HEK293 (cell line): ENCODE measurements around the gene WAPL.
"Not testable (repeated sequence)": the region's sequence is repeated elsewhere in the genome, so short reads cannot be mapped to it uniquely, and the experiment has no call there.

Experiments
- CTCF ChIA-PET: fragments of 350-600 bp; formaldehyde crosslinking; extraction: SDS; loops from one replicate; lab custom pipeline; 2021; ENCODE audit warnings: antibody characterized with exemption; lab: Yijun Ruan, JAX
- POLR2A ChIA-PET: fragments of 300-600 bp; formaldehyde crosslinking; extraction: SDS; loops from one replicate; lab custom pipeline; 2020; ENCODE audit warnings: antibody characterized with exemption, inconsistent platforms; lab: Yijun Ruan, JAX
- H3K27ac ChIP-seq: fragments of 200-500 bp; sonication (Bioruptor generic); 2 replicates; pipeline ENCODE4 v1.5.1; 2014; ENCODE audit warnings: low read depth, low read length, control low read depth, inconsistent platforms; ENCODE audit errors: extremely low read depth
- H3K36me3 ChIP-seq, 2 experiments: fragments of 200-500 bp in 1 of 2; sonication (Bioruptor generic) in 1 of 2; 1 replicate in 1 of 2; 2 replicates in 1 of 2; pipeline ENCODE4 v1.5.1; 2014 to 2017; ENCODE audit warnings: inconsistent platforms in 2 of 2, low read length in 2 of 2; ENCODE audit not compliant: control insufficient read depth in 2 of 2, insufficient read depth in 1 of 2
- H3K4me1 ChIP-seq: fragments of 200-500 bp; sonication (Bioruptor generic); 2 replicates; pipeline ENCODE4 v1.5.1; 2014; ENCODE audit warnings: mild to moderate bottlenecking, low read length, inconsistent platforms; ENCODE audit not compliant: control insufficient read depth, insufficient read depth
- H3K4me3 ChIP-seq: 2 replicates; pipeline ENCODE4 v1.5.1; 2011; ENCODE audit warnings: low read depth, mild to moderate bottlenecking, control low read depth, low read length, moderate library complexity
- H3K9me3 ChIP-seq: fragments of 200-500 bp; sonication (Bioruptor generic); 2 replicates; pipeline ENCODE4 v1.5.1; 2014; ENCODE audit warnings: low read depth, low read length, inconsistent platforms; ENCODE audit not compliant: control insufficient read depth, insufficient read depth
- BCL11B ChIP-seq: fragments of 450-650 bp; formaldehyde crosslinking; IDR thresholded peaks from 2 replicates; pipeline ENCODE4 v1.5.1; 2016; ENCODE audit warnings: low read depth, missing biosample characterization, missing genetic modification characterization
- GLIS2 ChIP-seq: fragments of 450-650 bp; formaldehyde crosslinking; IDR thresholded peaks from 2 replicates; pipeline ENCODE4 v1.5.1; 2016; ENCODE audit warnings: missing biosample characterization, missing genetic modification characterization
- KLF7 ChIP-seq: fragments of 450-650 bp; formaldehyde crosslinking; IDR thresholded peaks from 2 replicates; pipeline ENCODE4 v1.5.1; 2016; ENCODE audit warnings: missing biosample characterization, missing genetic modification characterization, borderline replicate concordance
- KLF9 ChIP-seq: fragments of 450-650 bp; formaldehyde crosslinking; IDR thresholded peaks from 2 replicates; pipeline ENCODE4 v1.5.1; 2016; ENCODE audit warnings: missing biosample characterization, missing genetic modification characterization, low read depth
- TCF7L2 ChIP-seq: IDR thresholded peaks from 2 replicates; pipeline ENCODE4 v1.6.1; 2011; ENCODE audit warnings: low read depth, mild to moderate bottlenecking, inconsistent platforms, low read length, moderate library complexity, borderline replicate concordance
- ZNF112 ChIP-seq: fragments of 450-650 bp; formaldehyde crosslinking; IDR thresholded peaks from 2 replicates; pipeline ENCODE4 v1.5.0; 2017; ENCODE audit warnings: missing biosample characterization, missing genetic modification characterization
- ZNF132 ChIP-seq: fragments of 450-650 bp; formaldehyde crosslinking; IDR thresholded peaks from 2 replicates; pipeline ENCODE4 v1.5.1; 2017; ENCODE audit warnings: missing biosample characterization, missing genetic modification characterization, borderline replicate concordance
- ZNF175 ChIP-seq: fragments of 450-650 bp; formaldehyde crosslinking; IDR thresholded peaks from 2 replicates; pipeline ENCODE4 v1.5.1; 2016; ENCODE audit warnings: missing biosample characterization, missing genetic modification characterization
- ZNF18 ChIP-seq: fragments of 450-650 bp; formaldehyde crosslinking; IDR thresholded peaks from 2 replicates; pipeline ENCODE4 v1.5.1; 2016; ENCODE audit warnings: missing biosample characterization, missing genetic modification characterization
- ZNF280D ChIP-seq: fragments of 450-650 bp; formaldehyde crosslinking; IDR thresholded peaks from 2 replicates; pipeline ENCODE4 v1.5.1; 2016; ENCODE audit warnings: missing biosample characterization, missing genetic modification characterization
- ZNF354C ChIP-seq: fragments of 450-650 bp; formaldehyde crosslinking; IDR thresholded peaks from 2 replicates; pipeline ENCODE4 v1.5.1; 2016; ENCODE audit warnings: missing biosample characterization, missing genetic modification characterization, low read depth, borderline replicate concordance
- ZNF580 ChIP-seq: fragments of 450-650 bp; formaldehyde crosslinking; IDR thresholded peaks from 2 replicates; pipeline ENCODE4 v1.5.1; 2016; ENCODE audit warnings: missing biosample characterization, missing genetic modification characterization
- ZNF654 ChIP-seq: fragments of 450-650 bp; formaldehyde crosslinking; IDR thresholded peaks from 2 replicates; pipeline ENCODE4 v1.5.1; 2016; ENCODE audit warnings: low read depth, missing biosample characterization, missing genetic modification characterization
- ZNF785 ChIP-seq: fragments of 450-650 bp; formaldehyde crosslinking; IDR thresholded peaks from 2 replicates; pipeline ENCODE4 v1.5.1; 2016; ENCODE audit warnings: missing biosample characterization, missing genetic modification characterization
- ZSCAN16 ChIP-seq: fragments of 450-650 bp; formaldehyde crosslinking; IDR thresholded peaks from 2 replicates; pipeline ENCODE4 v1.5.1; 2016; ENCODE audit warnings: missing biosample characterization, missing genetic modification characterization
- ZSCAN4 ChIP-seq: fragments of 450-650 bp; formaldehyde crosslinking; IDR thresholded peaks from 2 replicates; pipeline ENCODE4 v1.5.1; 2017; ENCODE audit warnings: missing biosample characterization, missing genetic modification characterization

WAPL gene

DNA sequence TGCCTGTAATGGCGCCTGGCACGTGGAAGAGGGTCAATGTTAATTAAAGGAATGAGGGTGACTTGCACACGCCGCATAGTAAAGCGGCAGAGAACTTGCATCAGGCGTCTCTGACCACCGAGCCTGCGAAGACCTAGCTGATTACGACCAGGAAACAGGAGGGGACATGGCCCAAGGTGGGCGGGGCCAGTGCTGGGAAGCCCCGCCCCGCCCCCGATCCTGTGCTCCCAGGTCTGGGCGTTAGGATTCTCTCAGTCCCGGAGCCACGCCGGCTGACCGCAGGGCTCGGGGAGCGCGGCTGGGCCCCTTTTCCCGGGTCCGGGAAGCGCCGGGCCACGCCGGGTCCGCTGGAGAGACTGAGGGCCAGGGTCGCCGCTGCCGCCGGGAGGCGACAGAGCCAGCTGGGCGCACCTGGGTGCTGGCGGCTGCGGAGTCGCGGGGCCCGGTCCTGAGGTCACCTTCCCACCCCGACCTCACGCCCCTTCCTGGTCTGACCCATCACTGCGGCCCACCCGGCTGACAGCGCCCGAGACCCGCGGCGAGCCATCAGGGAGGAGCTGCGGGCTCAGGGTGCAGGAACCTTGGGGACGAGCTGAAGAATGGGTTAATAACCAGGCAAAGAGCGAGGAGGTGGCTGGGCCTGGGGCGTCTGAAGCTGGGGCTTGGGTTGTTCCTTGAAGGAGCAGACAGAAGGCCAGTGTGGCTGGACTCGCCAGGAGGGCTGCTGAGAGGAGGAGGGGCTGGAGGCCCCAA, 132.0 kb downstream of the WAPL start:
- Histone ChIP-seq H3K27ac (no peak overlapping the region), H3K4me1 (no peaks in the 10 kb centered on the region), H3K9me3 (no peaks in the 10 kb centered on the region), H3K4me3 (no peak overlapping the region), H3K36me3 (no peaks in the 10 kb centered on the region)
- TF ChIP-seq BCL11B (tag by site-specific recombination): no peak
- no peak for TF ChIP-seq ZNF112
- no peak for TF ChIP-seq ZSCAN4
- TF ChIP-seq KLF9 (tag by site-specific recombination): no peak
- no peak for TF ChIP-seq ZNF280D
- no peak for TF ChIP-seq KLF7
- TF ChIP-seq ZSCAN16 (tag by site-specific recombination): no peak
- TF ChIP-seq ZNF18: no peak
- no peak for TF ChIP-seq ZNF654 (tag by site-specific recombination)
- TF ChIP-seq ZNF132 (tag by site-specific recombination): no peak
- TF ChIP-seq TCF7L2: no peak
- TF ChIP-seq ZNF580 (tag by site-specific recombination): no peak
- TF ChIP-seq ZNF785 (tag by site-specific recombination): no peak
- TF ChIP-seq ZNF354C: no peak
- no peak for TF ChIP-seq ZNF175 (tag by site-specific recombination)
- TF ChIP-seq GLIS2 (tag by site-specific recombination): no peak
- ChIA-PET CTCF (no interaction called here), POLR2A (no interaction called here)

GRCh38 chr10:86389109-86389440, 132.5 kb downstream of the WAPL start:
- H3K9me3 ChIP-seq, H3K4me3 ChIP-seq, POLR2A ChIA-PET, H3K4me1 ChIP-seq, H3K27ac ChIP-seq, CTCF ChIA-PET, H3K36me3 ChIP-seq: not testable (repeated sequence)
